CD14-positive monocyte (primary cell): ENCODE data around the gene LYPD6. TPM values are rescaled to one million over a fixed set of nuclear protein-coding genes. Genes with fewer than 3 reads are reported as not detected.

Experiments
- DNase-seq, 3 donors: peaks; one replicate each; pipeline ENCODE4 v3.0.0-alpha.2; 2011 to 2022
- H2AFZ ChIP-seq: 2 replicates; pipeline ENCODE4 v1.6.0; 2012; ENCODE audit warnings: mild to moderate bottlenecking, low read depth, low read length, inconsistent platforms; ENCODE audit not compliant: insufficient read depth, poor library complexity, severe bottlenecking
- H3K27ac ChIP-seq, 2 donors: 1 replicate in 1 of 2; 2 replicates in 1 of 2; pipeline ENCODE4 v1.5.1; 2012 to 2013; ENCODE audit warnings: low read length in 2 of 2, control low read depth in 1 of 2, inconsistent platforms in 1 of 2, low read depth in 1 of 2, mild to moderate bottlenecking in 1 of 2
- H3K27me3 ChIP-seq, 2 donors: one replicate each; pipeline versions ENCODE4 v1.6.0 to v1.6.1; 2011 to 2013; ENCODE audit warnings: low read length in 2 of 2; ENCODE audit not compliant: control insufficient read depth in 2 of 2, insufficient read depth in 2 of 2
- H3K36me3 ChIP-seq, 2 donors: replicated peaks in 1 of 2; 1 replicate in 1 of 2; 2 replicates in 1 of 2; pipeline versions ENCODE4 v1.5.1 to v1.6.1; 2012 to 2013; ENCODE audit warnings: low read length in 2 of 2, control low read depth in 1 of 2, inconsistent platforms in 1 of 2, mild to moderate bottlenecking in 1 of 2; ENCODE audit not compliant: insufficient read depth in 2 of 2, control insufficient read depth in 1 of 2
- H3K4me1 ChIP-seq, 2 donors: 1 replicate in 1 of 2; 2 replicates in 1 of 2; pipeline versions ENCODE4 v1.5.1 to v1.6.1; 2012 to 2013; ENCODE audit warnings: low read length in 2 of 2, control low read depth in 1 of 2, inconsistent platforms in 1 of 2, mild to moderate bottlenecking in 1 of 2, moderate library complexity in 1 of 2; ENCODE audit not compliant: insufficient read depth in 2 of 2, control insufficient read depth in 1 of 2
- H3K4me2 ChIP-seq: replicated peaks from 2 replicates; pipeline ENCODE3; 2012; ENCODE audit warnings: low read length, moderate library complexity, mild to moderate bottlenecking; ENCODE audit not compliant: poor library complexity, severe bottlenecking; ENCODE audit errors: extremely low read depth
- H3K4me3 ChIP-seq, 3 experiments: fragments of 200-600 bp in 1 of 3; sonication (generic) in 1 of 3; replicated peaks in 1 of 3; 1 replicate in 2 of 3; 2 replicates in 1 of 3; pipeline ENCODE4 v1.5.1; 2011 to 2013; ENCODE audit warnings: low read length in 3 of 3, mild to moderate bottlenecking in 3 of 3, control low read depth in 2 of 3, low read depth in 2 of 3, inconsistent platforms in 1 of 3, moderate library complexity in 1 of 3
- H3K79me2 ChIP-seq: 2 replicates; pipeline ENCODE4 v1.6.0; 2012; ENCODE audit warnings: mild to moderate bottlenecking, control low read depth, inconsistent platforms, low read length, moderate library complexity; ENCODE audit not compliant: insufficient read depth
- H3K9ac ChIP-seq: 2 replicates; pipeline ENCODE4 v1.6.0; 2017; ENCODE audit warnings: low read length, mild to moderate bottlenecking; ENCODE audit not compliant: insufficient read depth, poor library complexity, severe bottlenecking
- H3K9me3 ChIP-seq, 2 donors: replicated peaks in 1 of 2; 1 replicate in 1 of 2; 2 replicates in 1 of 2; pipeline versions ENCODE4 v1.5.1 to v1.6.1; 2012 to 2013; ENCODE audit warnings: low read length in 2 of 2, control low read depth in 1 of 2; ENCODE audit not compliant: control insufficient read depth in 1 of 2, insufficient read depth in 1 of 2
- H4K20me1 ChIP-seq: 2 replicates; pipeline ENCODE4 v1.6.0; 2012; ENCODE audit warnings: mild to moderate bottlenecking, low read length, control low read depth, moderate library complexity; ENCODE audit not compliant: insufficient read depth
- H3K27ac Mint-ChIP-seq, 7 donors: one replicate each; pipeline ENCODE4 v1.8.0; 2020; ENCODE audit warnings: mild to moderate bottlenecking in 7 of 7, mixed read lengths in 7 of 7, moderate library complexity in 6 of 7, inconsistent platforms in 2 of 7
- H3K27me3 Mint-ChIP-seq, 3 donors: one replicate each; pipeline ENCODE4 v1.8.0; 2021 to 2022; ENCODE audit warnings: low read depth in 3 of 3, mild to moderate bottlenecking in 3 of 3, mixed read lengths in 3 of 3, moderate library complexity in 3 of 3, inconsistent platforms in 1 of 3
- H3K36me3 Mint-ChIP-seq, 2 donors: one replicate each; pipeline ENCODE4 v1.8.0; 2020; ENCODE audit warnings: mixed read lengths in 2 of 2, inconsistent platforms in 1 of 2, mild to moderate bottlenecking in 1 of 2
- H3K4me1 Mint-ChIP-seq: one replicate; pipeline ENCODE4 v1.8.0; 2020; ENCODE audit warnings: mild to moderate bottlenecking, mixed read lengths
- H3K4me3 Mint-ChIP-seq, 2 donors: one replicate each; pipeline ENCODE4 v1.8.0; 2020; ENCODE audit warnings: mild to moderate bottlenecking in 2 of 2, mixed read lengths in 2 of 2, moderate library complexity in 1 of 2
- H3K9me3 Mint-ChIP-seq, 7 donors: one replicate each; pipeline ENCODE4 v1.8.0; 2020 to 2022; ENCODE audit warnings: mixed read lengths in 7 of 7, mild to moderate bottlenecking in 6 of 7, moderate library complexity in 6 of 7, inconsistent platforms in 2 of 7
- WGBS: methylation state at CpG from one replicate; pipeline ENCODE4 v1.1.5; 2013; ENCODE audit warnings: missing lambda C conversion rate; ENCODE audit not compliant: insufficient coverage; 5-methylcytosine and 5-hydroxymethylcytosine counted together
- intact Hi-C, 2 donors: fragments of 100-400 bp; cut with micrococcal nuclease; formaldehyde crosslinking; loops; one replicate each; pipeline versions ENCODE4 v1.15.0 to v1.15.1; 2023
- polyA plus RNA-seq, 3 donors: library from polyadenylated mRNA; depleted of rRNA in 1 of 3; unstranded in 2 of 3; stranded (reverse) in 1 of 3; fragments of 300-500 nt in 2 of 3; fragments of >200 nt in 1 of 3; fragmentation: Illumina TruSeq in 2 of 3; gene quantifications; 1 replicate in 2 of 3; 2 replicates in 1 of 3; pipeline ENCODE4 v1.2.3, GENCODE V29; 2012 to 2021
- TF ChIP-seq, protein P1 (sequence below): fragments of 200-600 bp; IDR thresholded peaks from one replicate; pipeline ENCODE4 v1.8.0; 2022; ENCODE audit warnings: antibody characterized with exemption, mild to moderate bottlenecking

LYPD6 gene
- polyA plus RNA-seq, 3 donors, result not detected

DNA sequence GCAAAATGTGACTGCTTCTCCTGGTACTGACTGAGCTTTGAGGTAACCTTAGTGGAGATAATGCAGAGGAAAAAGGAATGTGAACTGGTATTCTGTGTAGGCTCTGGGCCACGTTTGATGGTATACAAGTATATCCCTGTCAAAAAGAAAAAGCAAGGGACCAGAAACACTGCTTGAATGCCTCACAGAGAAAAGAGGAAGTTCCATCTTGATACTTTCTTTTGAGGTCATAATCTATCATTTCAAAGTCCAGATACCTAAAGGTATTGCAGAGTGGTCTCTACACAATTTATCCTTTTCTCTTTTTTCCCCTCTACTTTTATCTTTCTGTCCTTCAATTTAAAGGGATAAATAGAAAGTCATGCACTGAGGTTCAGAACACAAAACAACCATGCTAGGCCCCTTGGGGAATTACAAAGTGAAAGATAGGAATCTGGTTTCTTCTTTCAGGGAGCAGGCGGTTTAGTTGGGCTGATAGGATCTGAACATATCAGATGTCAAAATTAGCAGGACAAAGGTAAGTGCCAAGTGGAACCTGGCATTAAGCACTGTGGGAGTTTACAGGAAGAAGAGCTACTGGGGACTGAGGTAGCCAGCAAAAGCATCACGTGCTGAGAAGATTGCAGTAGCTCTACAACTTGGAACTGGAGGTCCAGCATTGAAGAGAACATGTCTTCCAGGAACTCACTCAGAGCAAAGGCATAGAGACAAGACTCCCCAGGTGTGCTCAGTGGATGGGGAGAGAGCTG lies 121.2 kb downstream of the LYPD6 start:
- Mint-ChIP-seq H3K36me3 (no peaks in the 10 kb centered on the region), H3K4me1 (no peaks in the 10 kb centered on the region), H3K9me3 (peaks cover 0 to 2% (median 0%) of the 10 kb centered on the region in 7 donors), H3K27ac (no peak overlapping the region), H3K27me3 (peaks cover 0 to 2% (median 0%) of the 10 kb centered on the region in 3 donors), H3K4me3 (no peak overlapping the region)
- no peaks in the 10 kb centered on the region for H3K27me3 ChIP-seq
- H2AFZ ChIP-seq, result no peak overlapping the region
- no peaks in the 10 kb centered on the region for H4K20me1 ChIP-seq
- no peak overlapping the region for H3K4me2 ChIP-seq
- H3K9ac ChIP-seq, result no peak overlapping the region
- WGBS, result 72% methylated on average over 2 of the region's 3 CpGs
- H3K36me3 ChIP-seq, result no peaks in the 10 kb centered on the region
- intact Hi-C loops, result no loop called here
- H3K9me3 ChIP-seq, result no peaks in the 10 kb centered on the region
- H3K79me2 ChIP-seq, result no peaks in the 10 kb centered on the region
- no peak overlapping the region for H3K27ac ChIP-seq
- DNase-seq, result no peak
- H3K4me1 ChIP-seq, result no peaks in the 10 kb centered on the region
- TF ChIP-seq, protein P1, sequence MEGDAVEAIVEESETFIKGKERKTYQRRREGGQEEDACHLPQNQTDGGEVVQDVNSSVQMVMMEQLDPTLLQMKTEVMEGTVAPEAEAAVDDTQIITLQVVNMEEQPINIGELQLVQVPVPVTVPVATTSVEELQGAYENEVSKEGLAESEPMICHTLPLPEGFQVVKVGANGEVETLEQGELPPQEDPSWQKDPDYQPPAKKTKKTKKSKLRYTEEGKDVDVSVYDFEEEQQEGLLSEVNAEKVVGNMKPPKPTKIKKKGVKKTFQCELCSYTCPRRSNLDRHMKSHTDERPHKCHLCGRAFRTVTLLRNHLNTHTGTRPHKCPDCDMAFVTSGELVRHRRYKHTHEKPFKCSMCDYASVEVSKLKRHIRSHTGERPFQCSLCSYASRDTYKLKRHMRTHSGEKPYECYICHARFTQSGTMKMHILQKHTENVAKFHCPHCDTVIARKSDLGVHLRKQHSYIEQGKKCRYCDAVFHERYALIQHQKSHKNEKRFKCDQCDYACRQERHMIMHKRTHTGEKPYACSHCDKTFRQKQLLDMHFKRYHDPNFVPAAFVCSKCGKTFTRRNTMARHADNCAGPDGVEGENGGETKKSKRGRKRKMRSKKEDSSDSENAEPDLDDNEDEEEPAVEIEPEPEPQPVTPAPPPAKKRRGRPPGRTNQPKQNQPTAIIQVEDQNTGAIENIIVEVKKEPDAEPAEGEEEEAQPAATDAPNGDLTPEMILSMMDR, result no peak
- no peak overlapping the region for H3K4me3 ChIP-seq

DNA sequence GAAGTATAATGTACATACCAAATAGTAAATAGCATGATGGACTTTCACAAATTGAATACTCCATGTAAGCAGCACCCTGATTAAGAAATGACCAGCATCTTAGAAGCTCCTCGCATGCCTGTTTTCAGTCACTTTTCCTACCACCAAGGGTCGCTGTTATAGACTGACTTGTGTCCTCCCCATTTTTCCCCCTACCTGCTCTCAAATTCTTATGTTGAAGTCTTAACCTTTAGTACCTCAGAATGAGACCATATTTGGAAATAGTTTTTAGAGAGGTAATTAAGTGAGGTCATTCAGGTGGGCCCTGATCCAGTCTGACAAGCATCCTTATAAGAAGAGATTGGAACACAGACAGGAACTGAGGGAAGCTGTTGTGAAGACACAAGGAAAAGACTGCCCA lies 125.9 kb downstream of the LYPD6 start:
- WGBS, result 100% methylated on average over 1 of the region's 2 CpGs
- DNase-seq, result no peak
- Histone ChIP-seq H3K27ac (no peak overlapping the region), H3K4me1 (no peaks in the 10 kb centered on the region), H3K36me3 (no peaks in the 10 kb centered on the region), H2AFZ (no peak overlapping the region), H3K27me3 (no peaks in the 10 kb centered on the region), H3K9ac (no peak overlapping the region), H3K4me3 (no peak overlapping the region), H3K4me2 (no peak overlapping the region), H3K79me2 (no peaks in the 10 kb centered on the region), H3K9me3 (peaks cover 3 to 6% of the 10 kb centered on the region in 2 donors), H4K20me1 (no peaks in the 10 kb centered on the region)
- no peak overlapping the region for H3K27ac Mint-ChIP-seq
- TF ChIP-seq, protein P1, result no peak
- H3K4me1 Mint-ChIP-seq, result no peaks in the 10 kb centered on the region
- peaks cover 0 to 2% (median 0%) of the 10 kb centered on the region in 3 donors for H3K27me3 Mint-ChIP-seq
- H3K9me3 Mint-ChIP-seq, result peaks cover 2 to 15% (median 9%) of the 10 kb centered on the region in 7 donors
- no peak overlapping the region for H3K4me3 Mint-ChIP-seq
- intact Hi-C loops, result no loop called here
- H3K36me3 Mint-ChIP-seq, result peaks cover 0 to 2% of the 10 kb centered on the region in 2 donors
